ENCODE results near the gene TEX29.

- TF ChIP-seq CTCF (IDR thresholded peaks at IDR 0.05) (no peak), POLR2A (IDR thresholded peaks at IDR 0.05) (no peak), EP300 (IDR thresholded peaks at IDR 0.05) (no peak)
Measured at GRCh38 chr13:111337206-111337605, 16.8 kb downstream of the TEX29 start.
